Suppressor macrophage (primary cell): ENCODE results near the gene COPS7B.

Experiments used
- DNase-seq, 4 experiments: peaks; one replicate each; pipeline ENCODE4 v3.0.0-alpha.2; 2020 to 2022

Gene COPS7B

DNA sequence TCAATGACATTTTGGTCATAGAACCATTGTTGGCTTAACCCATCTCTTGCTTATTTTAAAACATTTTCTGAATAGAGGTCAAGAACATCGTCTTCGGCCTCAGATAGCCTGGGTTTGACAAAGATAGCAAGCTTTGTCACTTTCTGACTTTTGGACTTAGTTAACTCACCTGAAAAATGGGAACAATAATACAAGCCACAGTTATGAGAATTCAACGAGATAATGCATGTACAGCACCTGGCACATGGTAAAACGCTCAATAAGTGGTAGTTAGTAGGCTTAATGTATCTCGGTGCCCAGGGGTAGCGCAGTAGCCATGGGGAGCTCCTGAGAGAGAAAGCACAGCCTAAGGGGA, 446 bp upstream of the COPS7B start:
- DNase-seq: no peak

GRCh38 chr2:231786917-231787292, 660 bp downstream of the COPS7B start:
- no peak for DNase-seq

- no peak for DNase-seq
Measured at GRCh38 chr2:231791107-231791506, 4.9 kb downstream of the COPS7B start.

DNA sequence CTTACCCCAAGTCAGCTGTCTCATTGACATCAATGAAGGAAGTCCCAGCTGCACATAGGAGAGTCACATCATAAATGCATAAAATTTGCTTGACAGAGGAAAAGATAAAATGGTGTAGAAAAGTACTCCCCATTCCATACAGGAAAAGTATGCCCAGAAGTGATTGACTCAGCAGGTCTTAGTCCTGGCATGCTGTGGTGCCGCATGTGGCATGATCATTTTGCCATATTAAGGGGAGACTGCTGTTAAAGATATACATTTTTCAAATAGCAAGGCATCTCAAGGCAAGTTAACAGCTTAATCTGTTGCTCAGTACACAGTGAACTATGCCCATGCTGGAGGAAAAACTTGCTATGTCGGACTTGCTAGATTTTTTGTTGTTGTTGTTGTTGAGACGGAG, 8.1 kb downstream of the COPS7B start:
- DNase-seq: no peak

DNA sequence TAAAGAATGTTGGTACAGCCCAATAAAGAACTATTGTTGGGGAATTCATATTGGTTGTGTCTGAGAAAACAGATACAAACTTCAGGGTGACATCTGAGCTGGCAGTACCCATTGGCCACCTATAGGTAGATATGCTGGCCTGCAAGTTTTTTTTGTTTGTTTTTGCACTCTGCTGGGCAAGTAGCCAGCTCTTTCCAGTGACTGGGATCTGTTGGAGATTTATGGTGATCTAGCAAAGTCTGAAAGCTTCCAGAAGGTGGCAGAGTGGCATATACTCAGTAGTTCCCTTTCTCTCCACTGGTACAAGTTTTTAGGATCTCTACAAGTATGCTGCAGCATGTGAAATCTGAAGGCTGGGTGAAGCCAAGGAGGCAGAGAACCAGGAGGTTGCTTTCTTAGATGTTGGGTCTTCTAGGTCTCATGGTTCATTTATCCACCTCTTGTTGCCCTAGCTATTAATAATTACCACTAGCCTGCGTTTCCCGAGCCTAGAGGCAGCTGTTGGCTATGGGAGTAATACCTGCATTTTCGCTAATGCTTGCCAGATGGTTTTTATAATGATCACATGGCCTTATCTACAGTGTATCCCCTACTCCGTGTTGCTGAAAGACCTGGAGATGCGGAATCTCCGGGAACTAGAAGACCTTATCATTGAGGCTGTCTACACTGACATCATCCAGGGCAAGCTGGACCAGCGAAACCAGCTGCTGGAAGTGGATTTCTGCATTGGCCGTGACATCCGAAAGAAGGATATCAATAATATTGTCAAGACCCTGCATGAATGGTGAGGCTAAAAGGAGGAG, 9.5 kb downstream of the COPS7B start:
- DNase-seq: peak; percentile 21 to 49 (median 38)

DNA sequence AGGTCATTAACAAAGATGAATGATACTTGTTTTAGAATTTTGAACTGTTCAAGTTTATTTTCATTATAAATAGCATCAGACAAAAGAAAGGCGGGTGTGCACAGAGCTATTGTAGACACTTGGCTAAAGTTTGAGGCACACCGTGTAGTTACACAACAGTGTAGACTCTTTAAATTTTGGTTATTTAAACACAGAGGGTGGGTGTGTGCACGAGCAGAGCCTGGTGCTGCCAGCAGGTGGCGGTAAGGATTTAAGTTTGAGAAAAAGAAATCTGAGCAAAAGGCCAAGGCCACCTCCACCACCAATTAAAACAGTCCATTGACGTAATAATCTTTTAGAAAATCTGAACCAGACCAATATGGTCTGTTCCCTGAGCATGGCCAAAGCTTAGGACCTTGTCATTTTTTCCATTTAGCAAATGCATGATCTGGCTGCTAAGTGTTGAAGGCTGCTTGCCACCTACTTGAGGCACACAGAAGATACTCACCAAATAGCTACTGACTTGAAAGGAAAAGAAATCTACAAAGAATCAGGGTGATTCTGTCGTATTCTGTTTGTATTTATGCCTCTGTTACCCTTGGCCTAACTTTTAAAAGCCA, 14.3 kb downstream of the COPS7B start:
- peak; percentile 53 to 68 (median 60) for DNase-seq

DNA sequence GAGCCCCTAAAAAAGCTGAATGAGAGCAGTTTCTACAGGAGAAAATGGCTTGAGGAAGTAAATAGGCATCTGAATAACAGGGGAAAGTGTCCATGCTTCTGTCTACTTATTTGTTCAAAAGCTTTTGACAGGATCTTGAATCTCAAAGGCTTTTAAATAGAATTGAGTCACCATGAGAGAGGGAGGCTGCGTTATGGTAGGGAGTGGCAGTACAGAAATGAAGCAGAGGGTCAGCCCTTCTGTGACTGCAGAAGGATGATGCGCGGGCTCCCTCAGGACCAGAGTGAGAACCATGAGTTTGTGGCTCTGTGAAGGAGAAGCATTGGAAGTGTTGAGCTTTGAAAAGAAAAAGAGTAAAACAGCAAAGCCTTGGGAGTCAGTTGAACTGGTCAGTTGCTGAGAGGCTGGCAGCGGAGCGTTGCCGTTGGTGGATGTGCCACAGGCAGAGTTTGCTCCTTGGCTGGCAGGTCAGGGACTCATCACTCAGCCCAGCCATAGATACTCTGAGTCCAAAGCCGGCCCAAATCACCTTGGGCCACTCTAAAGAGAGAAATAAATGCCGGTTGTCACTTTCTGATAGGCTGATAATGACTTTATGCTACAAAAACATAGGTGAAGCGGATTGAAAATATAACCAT, 17.4 kb downstream of the COPS7B start:
- no peak for DNase-seq

- DNase-seq: no peak
Measured at GRCh38 chr2:231807020-231807419, 20.8 kb downstream of the COPS7B start.

GRCh38 chr2:231810905-231811304, 24.7 kb downstream of the COPS7B start:
- no peak for DNase-seq

GRCh38 chr2:231816327-231817026, 30.2 kb downstream of the COPS7B start:
- no peak for DNase-seq

GRCh38 chr2:231819447-231820042, 33.3 kb downstream of the COPS7B start:
- no peak for DNase-seq

GRCh38 chr2:231820786-231821303, 34.6 kb downstream of the COPS7B start:
- DNase-seq: no peak

GRCh38 chr2:231821908-231822307, 35.7 kb downstream of the COPS7B start:
- DNase-seq: no peak

DNA sequence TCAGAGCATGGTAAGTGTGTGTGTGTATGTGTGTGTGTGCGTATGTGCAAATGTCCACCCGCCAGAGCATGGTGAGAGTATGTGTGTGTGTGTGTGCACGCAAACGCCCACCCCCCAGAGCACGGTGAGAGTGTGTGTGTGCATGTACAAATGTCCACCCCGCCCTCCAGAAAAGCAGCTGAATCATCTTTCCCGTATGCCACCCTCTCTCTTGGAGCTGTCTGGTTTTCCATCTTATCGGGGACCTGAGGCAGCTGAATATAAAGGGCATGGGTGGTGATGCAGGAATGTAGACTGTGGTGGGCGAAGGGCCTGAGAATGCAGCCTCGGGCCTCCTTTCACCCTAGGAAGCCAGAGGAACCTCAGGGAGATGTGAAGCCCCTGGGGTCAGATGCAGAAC, 66.9 kb downstream of the COPS7B start:
- DNase-seq: no peak

GRCh38 chr2:231854616-231855125, 68.4 kb downstream of the COPS7B start:
- no peak for DNase-seq

- no peak for DNase-seq
Measured at GRCh38 chr2:231856959-231857358, 70.7 kb downstream of the COPS7B start.
